CD4-positive, alpha-beta T cell (primary cell): Measurements from ENCODE around the gene SIX5. TPM values are rescaled to one million over a fixed set of nuclear protein-coding genes. Genes with fewer than 3 reads are reported as not detected.
"Not testable (repeated sequence)": the region's sequence is repeated elsewhere in the genome, so short reads cannot be mapped to it uniquely, and the experiment has no call there.

Experiments used
- ATAC-seq: fragments of 200-7000 bp; cut with Tn5 transposase; one replicate; pipeline ENCODE4 v1.10.0; 2022; ENCODE audit warnings: mild to moderate bottlenecking; ENCODE audit not compliant: poor library complexity
- CTCF ChIA-PET: fragments of 350-600 bp; sonication (Branson Sonifier 250); formaldehyde crosslinking; loops from one replicate; lab custom pipeline; 2021; ENCODE audit warnings: antibody characterized with exemption, inconsistent platforms; lab: Charles Lee
- POLR2A ChIA-PET: fragments of 350-600 bp; sonication (Branson Sonifier 250); formaldehyde crosslinking; loops from one replicate; lab custom pipeline; 2021; ENCODE audit warnings: antibody characterized with exemption, inconsistent platforms; lab: Charles Lee
- DNase-seq, 14 experiments: peaks; one replicate each; pipeline ENCODE4 v3.0.0-alpha.2; 2013 to 2020; ENCODE audit warnings: mixed read lengths in 2 of 14
- H3K27ac ChIP-seq, 2 donors: one replicate each; pipeline versions ENCODE4 v1.5.1 to v1.7.0; 2013; ENCODE audit warnings: low read length in 2 of 2, low read depth in 1 of 2, mild to moderate bottlenecking in 1 of 2
- H3K27me3 ChIP-seq, 2 experiments: 1 replicate in 1 of 2; 2 replicates in 1 of 2; pipeline versions ENCODE4 v1.6.1 to v1.7.0; 2013; ENCODE audit warnings: low read length in 2 of 2, control low read depth in 1 of 2, mild to moderate bottlenecking in 1 of 2, moderate library complexity in 1 of 2; ENCODE audit not compliant: insufficient read depth in 2 of 2, control insufficient read depth in 1 of 2
- H3K36me3 ChIP-seq: one replicate; pipeline ENCODE4 v1.6.1; 2013; ENCODE audit warnings: low read length, control low read depth; ENCODE audit not compliant: insufficient read depth
- H3K4me1 ChIP-seq: one replicate; pipeline ENCODE4 v1.6.1; 2013; ENCODE audit warnings: low read length, control low read depth; ENCODE audit not compliant: insufficient read depth
- H3K4me3 ChIP-seq: one replicate; pipeline ENCODE4 v1.5.1; 2013; ENCODE audit warnings: mild to moderate bottlenecking, low read length, moderate library complexity
- H3K9me3 ChIP-seq, 2 experiments: 1 replicate in 1 of 2; 2 replicates in 1 of 2; pipeline versions ENCODE4 v1.6.1 to v1.7.0; 2013; ENCODE audit warnings: low read length in 2 of 2, mild to moderate bottlenecking in 2 of 2, control low read depth in 1 of 2, moderate library complexity in 1 of 2; ENCODE audit not compliant: control insufficient read depth in 1 of 2, insufficient read depth in 1 of 2
- H3K27ac Mint-ChIP-seq: one replicate; pipeline ENCODE4 v1.8.0; 2020; ENCODE audit warnings: mixed read lengths
- H3K27me3 Mint-ChIP-seq: one replicate; pipeline ENCODE4 v1.8.0; 2021; ENCODE audit warnings: mixed read lengths
- H3K36me3 Mint-ChIP-seq: one replicate; pipeline ENCODE4 v1.8.0; 2021; ENCODE audit warnings: low read depth, mixed read lengths
- H3K4me1 Mint-ChIP-seq: one replicate; pipeline ENCODE4 v1.8.0; 2021; ENCODE audit warnings: low read depth, mixed read lengths
- H3K4me3 Mint-ChIP-seq: one replicate; pipeline ENCODE4 v1.8.0; 2020; ENCODE audit warnings: mild to moderate bottlenecking, mixed read lengths
- H3K9me3 Mint-ChIP-seq: one replicate; pipeline ENCODE4 v1.8.0; 2020; ENCODE audit warnings: mixed read lengths
- CTCF ChIP-seq: fragments of 200-600 bp; IDR thresholded peaks from one replicate; pipeline ENCODE4 v1.8.0; 2022; ENCODE audit warnings: antibody characterized with exemption, mild to moderate bottlenecking
- intact Hi-C, 2 experiments: fragments of 100-400 bp; cut with DNase I in 1 of 2; cut with micrococcal nuclease in 1 of 2; formaldehyde crosslinking; loops; one replicate each; pipeline versions ENCODE4 v1.15.1 to v1.9.0; 2023 to 2025; cut with DNase I, micrococcal nuclease
- total RNA-seq, 174 experiments: library from RNA in 2 of 174; stranded (reverse) in 2 of 174; gene quantifications; one replicate each; pipeline ENCODE4 v1.2.3 and lab custom pipeline; 2021 to 2026

SIX5 gene
- total RNA-seq, 2 experiments from 2014 or later, result 0.58 to 0.59 TPM

- CTCF ChIA-PET, result interaction anchor here (0.7 to 2.6 kb wide), 10 partner anchors 11 to 197 kb away, joined by 3 to 14 read pairs (median 3); partner anchors contain the start of genes MYPOP, QPCTL, SIX5 and SNRPD2
- intact Hi-C loops, result loop anchor here (1.0 to 5.0 kb wide), 4 partner anchors 13 to 157 kb away; partner anchors contain the start of genes IRF2BP1 (in 1 of the 2) and SIX5 (in 1 of the 2)
- Mint-ChIP-seq H3K36me3 (peaks cover 12% of the 10 kb centered on the region), H3K4me1 (peaks cover 33% of the 10 kb centered on the region), H3K4me3 (peak within 1 kb of the TSS; percentile 97), H3K9me3 (no peaks in the 10 kb centered on the region), H3K27ac (peak within 1 kb of the TSS; percentile 83), H3K27me3 (no peaks in the 10 kb centered on the region)
- POLR2A ChIA-PET, result interaction anchor here (0.6 to 3.7 kb wide), 11 partner anchors 9 to 172 kb away, joined by 3 to 56 read pairs (median 4); partner anchors contain the start of genes DMWD, IRF2BP1, MYPOP and QPCTL
- Histone ChIP-seq H3K36me3 (no peaks in the 10 kb centered on the region), H3K27ac (peak within 1 kb of the TSS; percentile 31 to 49), H3K4me3 (peak within 1 kb of the TSS; percentile 77), H3K4me1 (peaks cover 37% of the 10 kb centered on the region), H3K27me3 (no peaks in the 10 kb centered on the region), H3K9me3 (no peaks in the 10 kb centered on the region)
- peak; percentile 99 for ATAC-seq
- no peak for TF ChIP-seq CTCF
- DNase-seq, result peak; percentile 83 to 97 (median 91)
Observed at GRCh38 chr19:45730368-45731288, 38.4 kb downstream of the SIX5 start, which contains the start of gene FBXO46. TSS of gene FBXO46 (minus strand) at chr19:45730896. CDS start at chr19:45713495, 17,401 bp downstream.

- DNase-seq, result no peak
- H3K36me3 ChIP-seq, result peaks cover 5% of the 10 kb centered on the region
- H3K4me1 ChIP-seq, result peaks cover 37% of the 10 kb centered on the region
- Mint-ChIP-seq H3K4me3 (peak overlapping the region; percentile 97), H3K4me1 (peaks cover 33% of the 10 kb centered on the region), H3K9me3 (no peaks in the 10 kb centered on the region), H3K27ac (peak overlapping the region; percentile 83), H3K27me3 (no peaks in the 10 kb centered on the region), H3K36me3 (peaks cover 12% of the 10 kb centered on the region)
- no peaks in the 10 kb centered on the region for H3K27me3 ChIP-seq
- ChIA-PET CTCF (interaction anchor here (1.2 to 2.6 kb wide), 6 partner anchors 10 to 172 kb away, joined by 3 to 14 read pairs (median 10); partner anchors contain the start of genes MYPOP, QPCTL, SIX5 and SNRPD2), POLR2A (interaction anchor here (0.5 to 3.7 kb wide), 5 partner anchors 13 to 690 kb away, joined by 3 to 56 read pairs (median 4); partner anchors contain the start of genes IRF2BP1, MYPOP and SIX5)
- peak overlapping the region; percentile 77 for H3K4me3 ChIP-seq
- ATAC-seq, result no peak
- H3K27ac ChIP-seq, result peak overlapping the region in 1 of 2 donors; percentile 49
- intact Hi-C loops, result loop anchor here (1.0 to 5.0 kb wide), 4 partner anchors 13 to 157 kb away; partner anchors contain the start of genes IRF2BP1 (in 1 of the 2) and SIX5 (in 1 of the 2)
- no peak for TF ChIP-seq CTCF
- no peaks in the 10 kb centered on the region for H3K9me3 ChIP-seq
Observed at GRCh38 chr19:45729800-45730290, 39.2 kb downstream of the SIX5 start.

- H3K36me3 ChIP-seq, H3K9me3 Mint-ChIP-seq, H3K27ac ChIP-seq, H3K27me3 Mint-ChIP-seq, intact Hi-C loops, H3K27ac Mint-ChIP-seq, H3K9me3 ChIP-seq, CTCF ChIA-PET, H3K27me3 ChIP-seq, DNase-seq, ATAC-seq, H3K4me3 ChIP-seq: not testable (repeated sequence)
- peak overlapping the region; percentile 58 for H3K4me3 Mint-ChIP-seq
- H3K4me1 ChIP-seq, result peaks cover 37% of the 10 kb centered on the region
- H3K4me1 Mint-ChIP-seq, result peaks cover 40% of the 10 kb centered on the region
- POLR2A ChIA-PET, result interaction anchor here (3.7 kb wide), 1 partner anchor 12 kb away, joined by 56 read pairs; no protein-coding TSS in a partner anchor
- H3K36me3 Mint-ChIP-seq, result peaks cover 18% of the 10 kb centered on the region
Observed at GRCh38 chr19:45728683-45729082, 40.4 kb downstream of the SIX5 start.

- H3K27me3 Mint-ChIP-seq, intact Hi-C loops, H3K4me3 ChIP-seq, ATAC-seq, POLR2A ChIA-PET, H3K9me3 ChIP-seq, H3K9me3 Mint-ChIP-seq, H3K27ac ChIP-seq, H3K27me3 ChIP-seq, H3K4me3 Mint-ChIP-seq, DNase-seq: not testable (repeated sequence)
- Mint-ChIP-seq H3K36me3 (peaks cover 33% of the 10 kb centered on the region), H3K27ac (peak overlapping the region; percentile 43), H3K4me1 (peaks cover 45% of the 10 kb centered on the region)
- Histone ChIP-seq H3K36me3 (peaks cover 29% of the 10 kb centered on the region), H3K4me1 (peaks cover 27% of the 10 kb centered on the region)
- CTCF ChIA-PET, result interaction anchor here (0.8 to 1.5 kb wide), 3 partner anchors 11 to 50 kb away, joined by 3 read pairs; partner anchors contain the start of gene FBXO46
Observed at GRCh38 chr19:45720065-45720464, 49.0 kb downstream of the SIX5 start.
